Karpas-422 (cell line): Measurements from ENCODE around the gene ACAP1. TPM values are rescaled to one million over a fixed set of nuclear protein-coding genes. Genes with fewer than 3 reads are reported as not detected.

Source experiments
- DNase-seq: peaks from one replicate; pipeline ENCODE4 v3.0.0-alpha.2; 2015
- H2AFZ ChIP-seq: fragments of 200-600 bp; sonication (generic); 2 replicates; pipeline ENCODE4 v1.6.1; 2014; ENCODE audit warnings: antibody characterized with exemption, low read length, mixed read lengths
- H3K27ac ChIP-seq: fragments of 200-600 bp; sonication (generic); 2 replicates; pipeline ENCODE4 v1.5.1; 2014; ENCODE audit warnings: mild to moderate bottlenecking, low read length, moderate library complexity
- H3K27me3 ChIP-seq: fragments of 200-600 bp; sonication (generic); 2 replicates; pipeline ENCODE4 v1.6.1; 2014; ENCODE audit warnings: low read length, mixed read lengths
- H3K36me3 ChIP-seq: fragments of 200-600 bp; sonication (generic); 2 replicates; pipeline ENCODE4 v1.6.1; 2014; ENCODE audit warnings: low read length, mixed read lengths; ENCODE audit not compliant: insufficient read depth
- H3K4me1 ChIP-seq: fragments of 200-600 bp; sonication (generic); 2 replicates; pipeline ENCODE4 v1.6.1; 2014; ENCODE audit warnings: mild to moderate bottlenecking, low read length, mixed read lengths
- H3K4me2 ChIP-seq: fragments of 200-600 bp; sonication (generic); 2 replicates; pipeline ENCODE4 v1.6.1; 2014; ENCODE audit warnings: low read length, low read depth, mild to moderate bottlenecking; ENCODE audit not compliant: poor library complexity, severe bottlenecking
- H3K4me3 ChIP-seq: fragments of 200-600 bp; sonication (generic); 2 replicates; pipeline ENCODE4 v1.5.1; 2014; ENCODE audit warnings: mild to moderate bottlenecking, antibody characterized with exemption, low read length, mixed read lengths
- H3K79me2 ChIP-seq: fragments of 200-600 bp; sonication (generic); 2 replicates; pipeline ENCODE4 v1.6.1; 2014; ENCODE audit warnings: mild to moderate bottlenecking, low read length, mixed read lengths
- H3K9ac ChIP-seq: fragments of 200-600 bp; sonication (generic); 2 replicates; pipeline ENCODE4 v1.6.0; 2014; ENCODE audit warnings: low read length
- H3K9me2 ChIP-seq: fragments of 200-600 bp; sonication (generic), shearing (Covaris generic); replicated peaks from 2 replicates; pipeline ENCODE4 v1.6.0; 2014; ENCODE audit warnings: mild to moderate bottlenecking, low read length, moderate library complexity; ENCODE audit not compliant: insufficient read depth
- H3K9me3 ChIP-seq: fragments of 300-700, 200-600 bp; sonication (generic); 2 replicates; pipeline ENCODE4 v1.6.1; 2014; ENCODE audit warnings: low read length, mixed read lengths
- H4K20me1 ChIP-seq: fragments of 200-600 bp; sonication (generic); 2 replicates; pipeline ENCODE4 v1.6.1; 2014; ENCODE audit warnings: mild to moderate bottlenecking, antibody characterized with exemption, low read length, low read depth; ENCODE audit not compliant: insufficient read depth
- total RNA-seq: library from RNA; depleted of rRNA; stranded (reverse); fragments of >200 nt; shearing (Covaris generic); gene quantifications from 2 replicates; pipeline ENCODE4 v1.2.3, GENCODE V29; 2014; ENCODE audit warnings: low replicate concordance; rRNA removed

The ACAP1 gene
- total RNA-seq: 51.0 and 85.0 TPM in 2 replicates

GRCh38 chr17:7336240-7337175 lies at the start of gene ACAP1:
ACAP1 (plus strand) TSS chr17:7336529; CDS start chr17:7336735, 206 bp downstream.
- Histone ChIP-seq H3K79me2 (peaks cover 14% of the 10 kb centered on the region), H3K27me3 (no peaks in the 10 kb centered on the region), H4K20me1 (no peaks in the 10 kb centered on the region), H3K27ac (peak within 1 kb of the TSS; percentile 61), H2AFZ (peak within 1 kb of the TSS; percentile 11; the same call in 1 of the 2 replicates), H3K36me3 (no peaks in the 10 kb centered on the region), H3K4me3 (peak within 1 kb of the TSS; percentile 79), H3K9me3 (no peaks in the 10 kb centered on the region), H3K9ac (peak within 1 kb of the TSS; percentile 79), H3K4me2 (peak within 1 kb of the TSS; percentile 81), H3K4me1 (peaks cover 28% of the 10 kb centered on the region), H3K9me2 (no peaks in the 10 kb centered on the region)
- DNase-seq: peak; percentile 85

- Histone ChIP-seq H3K27ac (no peak overlapping the region), H3K9ac (no peak overlapping the region), H4K20me1 (no peaks in the 10 kb centered on the region), H3K36me3 (no peaks in the 10 kb centered on the region), H3K4me1 (peaks cover 6% of the 10 kb centered on the region; the same call in 1 of the 2 replicates), H3K9me3 (no peaks in the 10 kb centered on the region), H2AFZ (no peak overlapping the region), H3K27me3 (no peaks in the 10 kb centered on the region), H3K9me2 (no peaks in the 10 kb centered on the region), H3K79me2 (no peaks in the 10 kb centered on the region), H3K4me3 (no peak overlapping the region), H3K4me2 (no peak overlapping the region)
- no peak for DNase-seq
Observed at GRCh38 chr17:7289256-7290032, 46.9 kb upstream of the ACAP1 start.

- H3K79me2 ChIP-seq: no peaks in the 10 kb centered on the region
- DNase-seq: no peak
- no peaks in the 10 kb centered on the region for H3K9me2 ChIP-seq
- H3K36me3 ChIP-seq: no peaks in the 10 kb centered on the region
- peaks cover 6% of the 10 kb centered on the region; the same call in 1 of the 2 replicates for H3K4me1 ChIP-seq
- H3K9ac ChIP-seq: no peak overlapping the region
- no peaks in the 10 kb centered on the region for H3K27me3 ChIP-seq
- no peak overlapping the region for H3K4me2 ChIP-seq
- no peak overlapping the region for H3K4me3 ChIP-seq
- no peak overlapping the region for H3K27ac ChIP-seq
- no peaks in the 10 kb centered on the region for H4K20me1 ChIP-seq
- H2AFZ ChIP-seq: no peak overlapping the region
- no peaks in the 10 kb centered on the region for H3K9me3 ChIP-seq
Observed at GRCh38 chr17:7290166-7290565, 46.2 kb upstream of the ACAP1 start.

GRCh38 chr17:7290685-7291084 lies 45.6 kb upstream of the ACAP1 start:
- no peaks in the 10 kb centered on the region for H3K9me2 ChIP-seq
- H2AFZ ChIP-seq: no peak overlapping the region
- H3K4me3 ChIP-seq: no peak overlapping the region
- peaks cover 6% of the 10 kb centered on the region; the same call in 1 of the 2 replicates for H3K4me1 ChIP-seq
- H3K27me3 ChIP-seq: no peaks in the 10 kb centered on the region
- no peak for DNase-seq
- no peaks in the 10 kb centered on the region for H4K20me1 ChIP-seq
- no peaks in the 10 kb centered on the region for H3K9me3 ChIP-seq
- H3K36me3 ChIP-seq: no peaks in the 10 kb centered on the region
- no peaks in the 10 kb centered on the region for H3K79me2 ChIP-seq
- H3K27ac ChIP-seq: no peak overlapping the region
- H3K4me2 ChIP-seq: no peak overlapping the region
- no peak overlapping the region for H3K9ac ChIP-seq

- no peaks in the 10 kb centered on the region for H3K27me3 ChIP-seq
- H4K20me1 ChIP-seq: no peaks in the 10 kb centered on the region
- peaks cover 4% of the 10 kb centered on the region for H3K4me1 ChIP-seq
- no peaks in the 10 kb centered on the region for H3K9me2 ChIP-seq
- no peaks in the 10 kb centered on the region for H3K9me3 ChIP-seq
- no peak overlapping the region for H2AFZ ChIP-seq
- no peak overlapping the region for H3K4me2 ChIP-seq
- no peak overlapping the region for H3K27ac ChIP-seq
- H3K9ac ChIP-seq: no peak overlapping the region
- H3K36me3 ChIP-seq: no peaks in the 10 kb centered on the region
- no peaks in the 10 kb centered on the region for H3K79me2 ChIP-seq
- DNase-seq: no peak
- H3K4me3 ChIP-seq: no peak overlapping the region
Observed at GRCh38 chr17:7292194-7292593, 44.1 kb upstream of the ACAP1 start.

GRCh38 chr17:7292729-7293128 lies 43.6 kb upstream of the ACAP1 start:
- DNase-seq: no peak
- H3K27ac ChIP-seq: no peak overlapping the region
- H3K27me3 ChIP-seq: no peaks in the 10 kb centered on the region
- H3K79me2 ChIP-seq: no peaks in the 10 kb centered on the region
- no peaks in the 10 kb centered on the region for H3K9me3 ChIP-seq
- H4K20me1 ChIP-seq: no peaks in the 10 kb centered on the region
- H3K9ac ChIP-seq: no peak overlapping the region
- no peaks in the 10 kb centered on the region for H3K9me2 ChIP-seq
- H2AFZ ChIP-seq: no peak overlapping the region
- H3K4me2 ChIP-seq: no peak overlapping the region
- H3K4me1 ChIP-seq: peaks cover 4% of the 10 kb centered on the region
- H3K4me3 ChIP-seq: no peak overlapping the region
- H3K36me3 ChIP-seq: no peaks in the 10 kb centered on the region

- no peaks in the 10 kb centered on the region for H4K20me1 ChIP-seq
- no peak for DNase-seq
- no peak overlapping the region for H3K4me2 ChIP-seq
- H3K9ac ChIP-seq: no peak overlapping the region
- no peaks in the 10 kb centered on the region for H3K9me3 ChIP-seq
- H3K27me3 ChIP-seq: no peaks in the 10 kb centered on the region
- no peak overlapping the region for H3K4me3 ChIP-seq
- H3K9me2 ChIP-seq: no peaks in the 10 kb centered on the region
- peaks cover 4% of the 10 kb centered on the region for H3K4me1 ChIP-seq
- H3K79me2 ChIP-seq: no peaks in the 10 kb centered on the region
- H3K36me3 ChIP-seq: no peaks in the 10 kb centered on the region
- no peak overlapping the region for H3K27ac ChIP-seq
- H2AFZ ChIP-seq: no peak overlapping the region
Observed at GRCh38 chr17:7293159-7293558, 43.2 kb upstream of the ACAP1 start.
